ENCODE data around the gene PTGDR.

PTGDR gene

GRCh38 chr14:52259434-52259833, 8.1 kb upstream of the PTGDR start:
- no peak for TF ChIP-seq SIN3A (IDR thresholded peaks at IDR 0.05; ENCODE audit: borderline replicate concordance, insufficient read depth, low read length)

- TF ChIP-seq TAF1 (IDR thresholded peaks at IDR 0.05; ENCODE audit: borderline replicate concordance, insufficient read depth, low read length) (no peak), SIN3A (IDR thresholded peaks at IDR 0.05; ENCODE audit: borderline replicate concordance, insufficient read depth, low read length) (no peak), POLR2AphosphoS5 (IDR thresholded peaks at IDR 0.05; ENCODE audit: low read depth, low read length) (no peak), REST (IDR thresholded peaks at IDR 0.05; ENCODE audit: insufficient read depth in 1 of 2, low read depth in 2 of 2, low read length in 2 of 2) (no peak), FOXP2 (optimal IDR thresholded peaks at IDR 0.05; ENCODE audit: borderline replicate concordance, extremely low read depth, extremely low read length, insufficient read depth) (no peak)
These were observed 4.9 kb upstream of the PTGDR start for GRCh38 chr14:52262600-52262999.

- TF ChIP-seq REST (IDR thresholded peaks at IDR 0.05; ENCODE audit: insufficient read depth in 1 of 2, low read depth in 2 of 2, low read length in 2 of 2) (no peak), POLR2AphosphoS5 (IDR thresholded peaks at IDR 0.05; ENCODE audit: low read depth, low read length) (no peak), SIN3A (IDR thresholded peaks at IDR 0.05; ENCODE audit: borderline replicate concordance, insufficient read depth, low read length) (no peak), TAF1 (IDR thresholded peaks at IDR 0.05; ENCODE audit: borderline replicate concordance, insufficient read depth, low read length) (no peak), FOXP2 (optimal IDR thresholded peaks at IDR 0.05; ENCODE audit: borderline replicate concordance, extremely low read depth, extremely low read length, insufficient read depth) (no peak)
These were observed 4.3 kb upstream of the PTGDR start for GRCh38 chr14:52263190-52263589.

- TF ChIP-seq SIN3A (IDR thresholded peaks at IDR 0.05; ENCODE audit: borderline replicate concordance, insufficient read depth, low read length) (no peak), TAF1 (IDR thresholded peaks at IDR 0.05; ENCODE audit: borderline replicate concordance, insufficient read depth, low read length) (no peak), POLR2AphosphoS5 (IDR thresholded peaks at IDR 0.05; ENCODE audit: low read depth, low read length) (no peak), REST (IDR thresholded peaks at IDR 0.05; ENCODE audit: insufficient read depth in 1 of 2, low read depth in 2 of 2, low read length in 2 of 2) (no peak), FOXP2 (optimal IDR thresholded peaks at IDR 0.05; ENCODE audit: borderline replicate concordance, extremely low read depth, extremely low read length, insufficient read depth) (no peak)
These were observed 2.2 kb upstream of the PTGDR start for GRCh38 chr14:52265253-52265652.

GRCh38 chr14:52266179-52266578, 1.3 kb upstream of the PTGDR start:
- no peak for TF ChIP-seq SIN3A (IDR thresholded peaks at IDR 0.05; ENCODE audit: borderline replicate concordance, insufficient read depth, low read length)
- TF ChIP-seq POLR2AphosphoS5 (IDR thresholded peaks at IDR 0.05; ENCODE audit: low read depth, low read length) = no peak
- no peak for TF ChIP-seq TAF1 (IDR thresholded peaks at IDR 0.05; ENCODE audit: borderline replicate concordance, insufficient read depth, low read length)
- no peak for TF ChIP-seq REST (IDR thresholded peaks at IDR 0.05; ENCODE audit: insufficient read depth in 1 of 2, low read depth in 2 of 2, low read length in 2 of 2)
- TF ChIP-seq FOXP2 (optimal IDR thresholded peaks at IDR 0.05; ENCODE audit: borderline replicate concordance, extremely low read depth, extremely low read length, insufficient read depth) = no peak
